IMR-90 (cell line): ENCODE measurements around the gene SOSTDC1. TPM values are rescaled to one million over a fixed set of nuclear protein-coding genes. Genes with fewer than 3 reads are reported as not detected.

Experiments used
- ATAC-seq: fragments of 200-7000 bp; cut with Tn5 transposase; 2 replicates; pipeline ENCODE4 v1.9.1; 2020; ENCODE audit warnings: low read depth, mild to moderate bottlenecking, moderate library complexity
- BruUV-seq: library from RNA; stranded (reverse); fragments of 400-500 nt; replicated peaks from 2 replicates; lab custom pipeline; 2021; lab: Mats Ljungman, UMichigan
- CTCF ChIA-PET: fragments of 300-600 bp; formaldehyde crosslinking; extraction: SDS; loops from one replicate; lab custom pipeline; 2021; ENCODE audit warnings: antibody characterized with exemption; lab: Yijun Ruan, JAX
- POLR2A ChIA-PET: fragments of 300-600 bp; sonication (Branson Sonifier 250); formaldehyde crosslinking; loops from one replicate; lab custom pipeline; 2022; ENCODE audit warnings: antibody characterized with exemption; ENCODE audit not compliant: unreplicated experiment; lab: Charles Lee
- DNase-seq: peaks from one replicate; pipeline ENCODE4 v3.0.0; 2013
- H2AFZ ChIP-seq: replicated peaks from 2 replicates; pipeline ENCODE3; 2013; ENCODE audit warnings: low read length, mild to moderate bottlenecking; ENCODE audit not compliant: poor library complexity
- H2AK5ac ChIP-seq: 2 replicates; pipeline ENCODE4 v1.6.1; 2013; ENCODE audit warnings: low read depth, low read length, inconsistent platforms
- H2AK9ac ChIP-seq: replicated peaks from 2 replicates; pipeline ENCODE3; 2013; ENCODE audit warnings: mild to moderate bottlenecking, low read depth, low read length, moderate library complexity; ENCODE audit not compliant: poor library complexity
- H2BK120ac ChIP-seq: 2 replicates; pipeline ENCODE4 v1.6.1; 2013; ENCODE audit warnings: low read depth, low read length, inconsistent platforms
- H2BK15ac ChIP-seq: 3 replicates; pipeline ENCODE4 v1.6.1; 2013; ENCODE audit warnings: low read depth, low read length, inconsistent platforms
- H2BK20ac ChIP-seq: 2 replicates; pipeline ENCODE4 v1.6.1; 2013; ENCODE audit warnings: low read depth, mild to moderate bottlenecking, inconsistent platforms, low read length, moderate library complexity
- H2BK5ac ChIP-seq: 2 replicates; pipeline ENCODE4 v1.6.1; 2013; ENCODE audit warnings: mild to moderate bottlenecking, low read depth, low read length, inconsistent platforms; ENCODE audit not compliant: poor library complexity, severe bottlenecking
- H3K14ac ChIP-seq: replicated peaks from 2 replicates; pipeline ENCODE4 v1.6.1; 2013; ENCODE audit warnings: low read depth, low read length, inconsistent platforms
- H3K18ac ChIP-seq: 2 replicates; pipeline ENCODE4 v1.6.1; 2013; ENCODE audit warnings: low read depth, low read length, control low read depth
- H3K23ac ChIP-seq: 2 replicates; pipeline ENCODE4 v1.6.1; 2013; ENCODE audit warnings: low read depth, low read length, inconsistent platforms
- H3K27ac ChIP-seq: 2 replicates; pipeline ENCODE4 v1.5.1; 2013; ENCODE audit warnings: mild to moderate bottlenecking, control low read depth, low read length; ENCODE audit not compliant: insufficient read depth
- H3K27me3 ChIP-seq: 2 replicates; pipeline ENCODE4 v1.6.1; 2013; ENCODE audit warnings: low read length; ENCODE audit not compliant: control insufficient read depth, insufficient read depth
- H3K36me3 ChIP-seq: 2 replicates; pipeline ENCODE4 v1.6.1; 2013; ENCODE audit warnings: low read length, mixed read lengths; ENCODE audit not compliant: control insufficient read depth, insufficient read depth
- H3K4ac ChIP-seq: 2 replicates; pipeline ENCODE4 v1.6.1; 2013; ENCODE audit warnings: low read depth, low read length, inconsistent platforms
- H3K4me1 ChIP-seq: 2 replicates; pipeline ENCODE4 v1.6.1; 2013; ENCODE audit warnings: low read length, mixed read lengths; ENCODE audit not compliant: control insufficient read depth, insufficient read depth
- H3K4me2 ChIP-seq: 2 replicates; pipeline ENCODE4 v1.6.1; 2013; ENCODE audit warnings: low read depth, mild to moderate bottlenecking, control low read depth, low read length, moderate library complexity
- H3K4me3 ChIP-seq: 2 replicates; pipeline ENCODE4 v1.5.1; 2013; ENCODE audit warnings: low read depth, mild to moderate bottlenecking, control low read depth, low read length, moderate library complexity; ENCODE audit not compliant: insufficient read depth
- H3K56ac ChIP-seq: 2 replicates; pipeline ENCODE4 v1.6.1; 2013; ENCODE audit warnings: low read length, inconsistent platforms; ENCODE audit not compliant: insufficient read depth; ENCODE audit errors: extremely low read depth
- H3K79me1 ChIP-seq, 2 experiments: 2 replicates each; pipeline ENCODE4 v1.6.1; 2013; ENCODE audit warnings: low read length in 2 of 2, inconsistent platforms in 1 of 2, low read depth in 1 of 2
- H3K9ac ChIP-seq: 2 replicates; pipeline ENCODE4 v1.6.1; 2013; ENCODE audit warnings: low read depth, low read length, control low read depth
- H3K9me1 ChIP-seq: 2 replicates; pipeline ENCODE4 v1.6.1; 2013; ENCODE audit warnings: low read length, inconsistent platforms; ENCODE audit not compliant: insufficient read depth
- H3K9me3 ChIP-seq: 2 replicates; pipeline ENCODE4 v1.6.1; 2013; ENCODE audit warnings: low read length; ENCODE audit not compliant: control insufficient read depth, insufficient read depth
- H4K20me1 ChIP-seq: 2 replicates; pipeline ENCODE4 v1.6.1; 2013; ENCODE audit warnings: low read length, inconsistent platforms; ENCODE audit not compliant: insufficient read depth
- H4K5ac ChIP-seq: 2 replicates; pipeline ENCODE4 v1.6.1; 2013; ENCODE audit warnings: mild to moderate bottlenecking, low read depth, low read length, control low read depth
- H4K8ac ChIP-seq, 2 experiments: 2 replicates each; pipeline ENCODE4 v1.6.1; 2013; ENCODE audit warnings: low read depth in 2 of 2, low read length in 2 of 2, control low read depth in 1 of 2, inconsistent platforms in 1 of 2
- H4K91ac ChIP-seq: 2 replicates; pipeline ENCODE4 v1.6.1; 2013; ENCODE audit warnings: low read depth, low read length, inconsistent platforms; ENCODE audit not compliant: insufficient read depth
- BHLHE40 ChIP-seq: fragments of 150-350 bp; IDR thresholded peaks from 2 replicates; pipeline ENCODE4 v1.6.1; 2016; ENCODE audit warnings: mild to moderate bottlenecking, low read depth, low read length
- CEBPB ChIP-seq: IDR thresholded peaks from 2 replicates; pipeline ENCODE4 v1.6.1; 2012; ENCODE audit warnings: low read depth, low read length, improper control_type of control experiment
- CHD1 ChIP-seq: IDR thresholded peaks from 2 replicates; pipeline ENCODE4 v1.6.1; 2012; ENCODE audit warnings: low read depth, low read length, improper control_type of control experiment
- CTCF ChIP-seq: conservative IDR thresholded peaks from 2 replicates; pipeline ENCODE4 v1.5.1; 2012; ENCODE audit warnings: mild to moderate bottlenecking, low read depth, low read length, improper control_type of control experiment
- ELK1 ChIP-seq: fragments of 150-350 bp; IDR thresholded peaks from 2 replicates; pipeline ENCODE4 v1.6.1; 2016; ENCODE audit warnings: low read depth, mild to moderate bottlenecking, low read length, moderate library complexity, borderline replicate concordance
- FOS ChIP-seq: fragments of 150-350 bp; IDR thresholded peaks from 2 replicates; pipeline ENCODE4 v1.6.1; 2016; ENCODE audit warnings: low read depth, low read length
- MAFK ChIP-seq: IDR thresholded peaks from 2 replicates; pipeline ENCODE4 v1.6.1; 2012; ENCODE audit warnings: low read depth, low read length, improper control_type of control experiment
- MAZ ChIP-seq: IDR thresholded peaks from 2 replicates; pipeline ENCODE4 v1.6.1; 2012; ENCODE audit warnings: low read depth, mild to moderate bottlenecking, low read length, improper control_type of control experiment, moderate library complexity, borderline replicate concordance
- MXI1 ChIP-seq: IDR thresholded peaks from 2 replicates; pipeline ENCODE4 v1.6.1; 2012; ENCODE audit warnings: low read depth, mild to moderate bottlenecking, low read length, moderate library complexity, borderline replicate concordance
- NFE2L2 ChIP-seq: fragments of 150-350 bp; IDR thresholded peaks from 2 replicates; pipeline ENCODE4 v1.6.1; 2016; ENCODE audit warnings: low read depth, mild to moderate bottlenecking, low read length
- POLR2A ChIP-seq: IDR thresholded peaks from 2 replicates; pipeline ENCODE4 v1.6.1; 2012; ENCODE audit warnings: mild to moderate bottlenecking, low read depth, low read length
- RAD21 ChIP-seq: IDR thresholded peaks from 2 replicates; pipeline ENCODE4 v1.6.1; 2012; ENCODE audit warnings: low read length, improper control_type of control experiment
- RCOR1 ChIP-seq: IDR thresholded peaks from 2 replicates; pipeline ENCODE4 v1.6.1; 2012; ENCODE audit warnings: mild to moderate bottlenecking, low read length, improper control_type of control experiment; ENCODE audit not compliant: insufficient replicate concordance
- RFX5 ChIP-seq: IDR thresholded peaks from 2 replicates; pipeline ENCODE4 v1.8.0; 2012; ENCODE audit warnings: low read depth, mild to moderate bottlenecking, low read length, moderate library complexity
- SMC3 ChIP-seq: fragments of 150-350 bp; IDR thresholded peaks from 2 replicates; pipeline ENCODE4 v1.6.1; 2016; ENCODE audit warnings: low read depth, mild to moderate bottlenecking, antibody characterized with exemption, low read length, moderate library complexity
- USF2 ChIP-seq: fragments of 150-350 bp; IDR thresholded peaks from 2 replicates; pipeline ENCODE4 v1.6.1; 2017; ENCODE audit warnings: mild to moderate bottlenecking, antibody characterized with exemption, low read length, low read depth
- WGBS, 2 experiments: methylation state at CpG; one replicate each; pipeline versions ENCODE4 v1.1.5 to v1.1.7; 2013; ENCODE audit warnings: missing lambda C conversion rate in 2 of 2; ENCODE audit not compliant: insufficient read length in 1 of 2; ENCODE audit errors: extremely low coverage in 2 of 2; 5-methylcytosine and 5-hydroxymethylcytosine counted together
- dilution Hi-C: fragments of 300-500 bp; cut with HindIII; formaldehyde crosslinking; loops from one replicate; pipeline ENCODE4 v1.14.3; 2018; ENCODE audit warnings: low sequenced_read_pairs; ENCODE audit not compliant: unreplicated experiment
- in situ Hi-C: fragments of 300-500 bp; cut with MboI; formaldehyde crosslinking; loops from 3 replicates; pipeline ENCODE4 v1.14.3; 2019; ENCODE audit warnings: low sequenced_read_pairs, inconsistent platforms, mixed read lengths
- intact Hi-C: fragments of 100-400 bp; cut with micrococcal nuclease; formaldehyde crosslinking; loops from 2 replicates; pipeline ENCODE4 v1.10.0; 2022
- polyA plus RNA-seq, 3 experiments: library from polyadenylated mRNA; depleted of rRNA; stranded (reverse); fragments of >200 nt; gene quantifications; 2 replicates each; pipeline ENCODE4 v1.2.3, GENCODE V29; 2012; ENCODE audit warnings: low replicate concordance in 1 of 3
- total RNA-seq: library from RNA; depleted of rRNA; stranded (reverse); fragments of >200 nt; gene quantifications from 2 replicates; pipeline ENCODE4 v1.2.3, GENCODE V29; 2012

The SOSTDC1 gene
- total and polyA plus RNA-seq, 2 of the 4 experiments (the other 2 are of a cell fraction) = 0.07 TPM; not detected in 1

- BruUV-seq = no TSS peak
- H3K4me2 ChIP-seq = no peak overlapping the region
- H3K27ac ChIP-seq = no peak overlapping the region
- no peaks in the 10 kb centered on the region for H3K9me1 ChIP-seq
- peaks cover 2% of the 10 kb centered on the region; the same call in 1 of the 2 replicates for H3K9me3 ChIP-seq
- no peaks in the 10 kb centered on the region for H3K36me3 ChIP-seq
- ATAC-seq (no peak), DNase-seq (no peak)
- H2AK9ac ChIP-seq = no peak overlapping the region
- ChIA-PET POLR2A (no interaction called here), CTCF (no interaction called here)
- intact Hi-C loops (no loop called here), in situ Hi-C loops (no loop called here), dilution Hi-C loops (no loop called here)
- no peaks in the 10 kb centered on the region for H3K79me1 ChIP-seq
- no peak overlapping the region for H3K4ac ChIP-seq
- H4K8ac ChIP-seq = no peak overlapping the region
- no peak overlapping the region for H3K18ac ChIP-seq
- H3K14ac ChIP-seq = no peak overlapping the region
- no peaks in the 10 kb centered on the region for H3K27me3 ChIP-seq
- no peak overlapping the region for H2BK15ac ChIP-seq
- no peak overlapping the region for H3K4me3 ChIP-seq
- H2BK5ac ChIP-seq = no peak overlapping the region
- H3K9ac ChIP-seq = no peak overlapping the region
- H2AK5ac ChIP-seq = no peak overlapping the region
- H2BK20ac ChIP-seq = no peak overlapping the region
- no CpG with 5 or more reads among the region's 19 CpGs for WGBS, 2 experiments
- no peaks in the 10 kb centered on the region for H4K20me1 ChIP-seq
- H2BK120ac ChIP-seq = no peak overlapping the region
- H3K4me1 ChIP-seq = peaks cover 2% of the 10 kb centered on the region; the same call in 1 of the 2 replicates
- no peak overlapping the region for H4K91ac ChIP-seq
- H2AFZ ChIP-seq = no peak overlapping the region
- TF ChIP-seq POLR2A (no peak), ELK1 (no peak), USF2 (no peak), MAFK (no peak), SMC3 (no peak), RFX5 (no peak), MAZ (no peak), CTCF (no peak), NFE2L2 (no peak), BHLHE40 (no peak), CEBPB (no peak), MXI1 (no peak), CHD1 (no peak), FOS (no peak), RAD21 (no peak), RCOR1 (no peak)
- H4K5ac ChIP-seq = no peak overlapping the region
- H3K23ac ChIP-seq = no peak overlapping the region
- no peak overlapping the region for H3K56ac ChIP-seq
Measured at GRCh38 chr7:16502303-16502702, 36.8 kb upstream of the SOSTDC1 start.
